GM19023 (cell line): Measurements from ENCODE around the gene PPP1R1B.
"Not testable (repeated sequence)": the region's sequence is repeated elsewhere in the genome, so short reads cannot be mapped to it uniquely, and the experiment has no call there.

ENCODE experiments used
- ATAC-seq: cut with Tn5 transposase; IDR thresholded peaks from one replicate; pipeline ENCODE4 v1.9.1; 2021; ENCODE audit warnings: mild to moderate bottlenecking, moderate library complexity; ENCODE audit not compliant: unreplicated experiment

The PPP1R1B gene

DNA sequence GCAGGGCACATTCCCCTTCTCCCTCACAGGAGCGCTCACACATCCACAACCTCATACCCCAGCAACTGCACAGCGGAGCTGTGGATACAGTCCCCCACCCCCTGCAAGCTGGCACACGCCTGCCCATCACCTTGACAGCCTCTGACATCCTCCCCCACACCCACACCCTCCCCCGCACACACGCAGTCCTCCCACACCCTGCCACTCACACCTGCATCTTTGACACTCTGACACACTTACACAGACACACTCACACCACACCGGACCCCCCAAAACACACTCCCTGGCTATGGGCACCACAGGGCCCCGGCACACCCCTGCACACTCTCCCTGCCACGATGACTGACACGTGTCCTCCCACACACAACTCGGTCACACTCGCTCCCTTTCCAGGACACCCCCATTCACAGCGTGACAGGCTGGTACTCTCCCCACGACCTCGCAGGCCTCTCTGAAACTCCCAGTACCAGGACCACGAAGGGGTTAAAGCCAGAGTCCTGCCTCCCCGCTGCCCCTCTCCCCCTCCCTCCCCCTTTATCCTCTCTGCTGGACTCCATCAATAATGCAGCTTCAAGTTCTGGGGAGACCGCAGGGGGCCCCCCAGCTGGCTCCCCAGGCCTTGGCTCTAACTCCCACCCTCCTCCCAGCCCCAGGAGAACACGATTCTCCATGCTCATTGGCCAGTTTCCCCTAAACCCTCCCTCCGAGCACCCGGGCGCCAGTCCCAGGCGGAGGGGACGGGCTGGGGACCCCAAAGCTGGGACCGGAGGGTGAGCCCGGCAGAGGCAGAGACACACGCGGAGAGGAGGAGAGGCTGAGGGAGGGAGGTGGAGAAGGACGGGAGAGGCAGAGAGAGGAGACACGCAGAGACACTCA lies at the start of gene PPP1R1B:
Gene PPP1R1B (plus strand): TSS at position 782 of the 876 bp plus-strand sequence. CDS start 441 bp downstream, outside the sequence.
- no peak for ATAC-seq

DNA sequence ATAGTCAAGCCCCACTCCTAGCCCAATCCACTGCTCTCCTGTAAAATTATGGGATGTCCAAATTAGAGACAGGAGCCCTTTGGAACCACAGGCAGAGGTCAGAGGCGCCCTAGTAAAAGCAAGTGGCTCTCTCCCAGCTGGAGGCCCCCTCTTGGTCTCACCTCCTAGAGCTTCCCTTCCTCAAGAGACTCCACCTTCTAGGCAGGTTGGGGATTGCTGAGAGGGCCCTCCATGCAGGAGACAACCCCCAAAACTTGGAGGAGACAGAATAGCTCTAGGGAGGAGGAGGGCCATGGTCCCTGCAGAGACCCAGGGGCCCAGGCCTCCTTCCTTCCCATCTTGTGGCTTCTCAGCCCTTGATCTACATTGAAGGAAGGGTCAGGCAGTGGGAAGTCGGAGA lies 48.5 kb upstream of the PPP1R1B start:
- no peak for ATAC-seq

DNA sequence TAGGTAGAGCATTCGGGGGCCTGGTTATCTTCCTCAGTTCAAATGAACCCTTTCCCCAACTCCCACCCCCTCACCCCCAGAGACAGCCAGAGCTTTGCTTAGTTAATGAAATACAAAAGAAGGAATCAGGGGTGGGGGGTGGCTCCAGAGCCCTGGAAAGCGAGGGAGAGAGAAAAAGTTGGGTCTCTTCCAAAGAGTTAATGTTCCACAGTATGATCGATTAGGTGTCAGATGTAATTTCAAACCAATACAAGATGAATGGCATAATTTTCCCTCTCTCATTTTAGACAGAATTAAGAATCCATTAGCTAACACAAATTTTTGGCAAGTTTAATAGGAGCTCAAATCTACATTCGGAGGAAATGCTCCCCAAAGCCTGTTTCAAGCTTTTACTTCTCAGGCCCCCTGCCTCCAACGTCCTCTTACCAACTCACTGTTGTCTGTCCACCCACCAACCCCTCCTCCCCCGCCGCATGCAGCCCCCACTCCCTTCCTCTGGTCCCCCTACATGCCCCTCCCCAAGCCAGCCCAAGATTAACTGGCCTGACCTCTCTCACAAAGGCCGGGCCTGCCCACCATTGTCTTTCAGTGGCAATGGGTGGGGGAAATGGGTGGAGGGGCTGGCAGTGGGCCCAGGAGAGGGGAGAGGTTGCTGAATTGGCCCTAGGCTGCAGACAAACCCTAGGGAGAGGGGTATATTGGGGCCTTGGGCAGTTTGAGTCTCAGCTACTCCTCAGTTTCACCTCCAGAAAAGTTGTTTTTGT lies 47.3 kb upstream of the PPP1R1B start:
- no peak for ATAC-seq

DNA sequence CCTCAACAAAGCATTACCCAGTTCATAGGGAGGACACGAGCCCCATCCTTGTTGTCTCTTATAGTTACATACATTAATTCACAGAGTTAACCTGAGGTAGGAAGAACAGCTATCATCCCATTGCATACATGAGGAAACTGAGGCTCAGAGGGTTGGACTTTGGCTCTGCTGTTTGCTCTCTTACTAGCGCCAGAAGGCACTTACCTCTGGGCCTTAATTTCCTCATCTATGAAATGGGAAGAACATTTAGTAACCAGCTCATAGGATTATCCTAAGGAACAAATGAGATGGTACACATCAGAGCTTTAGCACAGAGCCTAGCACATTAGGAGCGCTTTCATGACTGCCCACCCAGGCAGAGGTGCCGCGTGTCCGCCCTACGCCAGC lies 46.7 kb upstream of the PPP1R1B start:
- ATAC-seq, result no peak

DNA sequence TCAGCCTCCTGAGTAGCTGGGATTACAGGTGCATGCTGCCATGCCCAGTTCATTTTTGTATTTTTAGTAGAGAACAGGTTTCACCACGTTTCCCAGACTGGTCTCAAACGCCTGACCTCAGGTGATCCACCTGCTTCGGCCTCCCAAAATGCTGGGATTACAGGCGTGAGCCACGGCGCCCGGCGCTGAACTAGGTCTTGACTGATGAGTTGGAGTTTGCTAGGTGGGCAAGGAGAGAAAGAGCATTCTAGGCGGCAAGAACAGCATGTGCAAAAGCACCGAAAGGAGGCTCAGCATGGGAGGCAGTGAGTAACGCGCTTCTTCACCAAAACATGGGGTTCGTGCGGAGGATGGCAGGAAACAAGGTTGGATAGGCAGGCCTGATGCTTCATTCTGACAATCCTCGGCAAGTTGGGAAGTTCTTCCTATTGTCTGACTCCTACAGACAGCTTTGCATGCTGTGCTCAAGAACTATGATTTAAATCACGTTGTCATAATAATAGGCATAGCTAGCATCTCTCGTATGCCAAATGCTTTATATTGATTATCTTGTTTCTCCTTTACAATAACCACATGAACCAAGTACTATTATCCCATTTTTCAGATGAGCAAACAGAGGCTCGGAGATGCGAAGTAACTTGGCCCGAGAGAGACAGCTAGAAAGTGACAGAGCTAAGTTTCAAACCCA lies 45.5 kb upstream of the PPP1R1B start:
- ATAC-seq, result no peak

DNA sequence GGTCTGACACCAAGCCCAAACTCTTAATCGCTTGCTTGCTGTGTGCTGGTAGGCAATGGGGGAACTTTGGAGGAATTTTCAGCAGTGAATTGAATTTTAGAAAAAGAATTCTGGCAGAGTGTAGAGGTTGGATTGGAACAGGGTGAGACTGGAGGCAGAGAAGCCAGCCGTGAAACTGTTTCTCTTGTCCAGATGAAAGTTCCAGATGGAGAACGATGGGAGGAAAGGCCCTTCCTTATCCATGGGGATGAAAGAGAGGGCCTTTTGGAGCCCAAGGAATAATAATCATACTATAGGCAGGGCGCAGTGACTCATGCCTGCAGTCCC lies 45.0 kb upstream of the PPP1R1B start:
- ATAC-seq, result no peak

DNA sequence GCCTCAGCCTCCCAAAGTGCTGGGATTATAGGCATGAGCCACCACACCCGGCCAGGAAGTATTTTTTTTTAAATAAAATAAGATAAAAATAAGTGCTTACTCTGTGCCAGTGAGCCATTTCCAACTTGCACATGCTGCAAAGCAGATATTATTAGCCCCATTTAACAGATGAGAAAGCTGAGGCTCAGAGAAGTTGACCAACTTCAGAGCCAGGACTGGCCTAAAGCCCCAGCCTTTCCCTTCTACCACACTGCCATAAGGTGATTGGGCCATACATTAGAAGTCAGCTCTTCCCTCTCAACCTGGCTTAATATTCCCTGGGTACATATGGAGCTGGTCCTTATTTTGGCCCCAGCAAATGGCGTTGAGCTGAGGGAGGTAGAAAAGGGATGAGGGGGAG lies 44.1 kb upstream of the PPP1R1B start:
- ATAC-seq, result no peak

DNA sequence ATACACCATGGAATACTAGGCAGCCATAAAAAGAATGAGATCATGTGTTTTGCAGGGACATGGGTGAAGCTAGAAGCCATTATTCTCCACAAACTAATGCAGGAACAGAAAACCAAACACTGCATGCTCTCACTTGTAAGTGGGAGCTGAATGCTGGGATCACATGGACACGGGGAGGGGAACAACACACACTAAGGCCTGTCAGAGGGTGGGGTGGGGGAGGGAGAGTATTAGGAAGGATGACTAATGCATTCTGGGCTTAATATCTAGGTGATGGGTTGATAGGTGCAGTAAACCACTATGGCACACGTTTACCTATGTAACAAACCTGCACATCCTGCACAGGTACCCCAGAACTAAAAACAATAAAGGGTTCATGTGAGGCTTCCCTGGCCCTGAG lies 36.6 kb upstream of the PPP1R1B start:
- not testable (repeated sequence) for ATAC-seq

DNA sequence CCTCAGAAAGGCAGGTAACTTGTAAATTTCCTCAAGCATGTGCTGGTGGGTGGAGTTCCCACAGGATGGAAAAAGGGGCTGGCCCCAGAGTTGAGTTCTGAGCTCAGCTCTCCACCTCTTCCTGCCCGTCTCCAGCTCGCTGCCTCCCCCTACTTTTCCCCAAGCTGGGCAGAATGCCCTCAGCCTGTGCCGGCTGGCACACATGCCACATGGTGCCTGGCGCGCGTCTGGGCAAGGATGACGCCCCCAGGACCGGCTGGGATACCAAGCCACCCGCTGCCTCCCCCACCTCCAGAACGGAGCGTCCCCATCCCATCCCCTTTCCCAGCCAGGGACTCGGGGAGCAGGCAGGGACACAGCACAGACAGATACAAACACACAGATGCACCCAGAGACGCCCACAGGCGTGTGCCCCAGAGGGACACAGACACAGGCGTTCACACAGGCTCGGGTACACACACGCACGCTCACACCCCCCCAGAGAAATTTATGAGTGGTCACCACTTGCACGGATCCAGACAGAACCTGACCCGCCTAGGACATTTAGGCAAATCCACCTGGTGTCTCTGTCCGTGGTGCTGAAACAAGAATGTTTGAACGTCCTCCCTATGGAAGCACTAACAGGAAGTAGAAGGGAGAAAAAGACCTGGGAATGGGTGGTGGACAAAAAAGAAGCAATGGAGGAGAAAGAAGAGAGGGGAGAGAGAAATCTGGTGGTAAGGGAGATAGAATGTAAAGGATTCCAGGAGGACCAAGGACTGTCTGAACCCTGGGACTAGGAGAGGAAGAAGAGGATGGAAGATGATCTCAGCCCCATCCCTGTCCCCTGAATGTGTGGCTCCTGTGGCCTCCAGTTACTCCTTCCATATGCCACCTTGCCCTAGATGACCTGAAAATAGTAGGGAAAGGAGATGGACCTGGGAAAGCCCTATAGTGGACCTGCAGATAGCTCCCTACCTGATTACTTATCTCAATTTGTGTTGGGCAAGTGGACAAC lies 34.5 kb upstream of the PPP1R1B start:
- ATAC-seq, result no peak

DNA sequence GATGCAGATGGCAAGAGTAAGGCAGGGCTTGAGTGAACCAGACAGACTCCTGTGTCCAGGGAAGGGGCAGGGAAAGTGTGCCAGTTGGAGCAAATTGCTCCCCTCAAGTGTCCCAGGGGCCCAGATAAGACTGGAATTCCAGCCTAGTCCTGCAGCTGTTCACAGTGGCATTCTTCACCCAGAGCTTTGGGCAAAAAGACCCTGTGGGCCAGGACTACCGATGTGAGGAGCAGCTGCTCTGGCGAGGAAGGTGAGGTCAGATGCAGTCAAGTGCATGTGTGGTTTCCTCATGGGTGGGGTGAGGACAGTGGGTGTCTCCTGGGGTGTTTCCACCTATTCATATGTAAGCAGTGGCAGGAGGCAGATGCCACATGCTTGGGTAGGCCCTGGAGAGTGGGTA lies 33.4 kb upstream of the PPP1R1B start:
- ATAC-seq, result no peak

DNA sequence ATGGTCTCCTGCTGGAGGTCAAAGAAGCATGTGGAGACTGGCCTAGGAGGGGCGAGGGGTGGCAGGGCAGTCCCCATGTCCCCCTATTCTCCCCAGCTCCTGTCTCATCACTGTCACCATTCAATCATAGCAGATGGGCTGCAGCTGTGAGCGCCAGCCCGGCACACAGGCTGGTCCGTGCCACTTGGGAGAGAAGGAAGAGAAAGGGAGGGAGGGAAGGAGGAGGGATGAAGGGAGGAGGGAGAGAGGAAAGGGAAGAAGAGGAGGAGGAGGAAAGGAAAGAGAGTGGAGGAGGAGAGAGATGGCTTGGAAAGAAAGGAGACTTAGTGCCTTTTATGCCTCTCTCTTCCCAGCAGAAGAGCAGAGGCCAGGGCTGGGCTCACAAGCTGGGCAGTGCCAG lies 31.5 kb upstream of the PPP1R1B start:
- no peak for ATAC-seq

DNA sequence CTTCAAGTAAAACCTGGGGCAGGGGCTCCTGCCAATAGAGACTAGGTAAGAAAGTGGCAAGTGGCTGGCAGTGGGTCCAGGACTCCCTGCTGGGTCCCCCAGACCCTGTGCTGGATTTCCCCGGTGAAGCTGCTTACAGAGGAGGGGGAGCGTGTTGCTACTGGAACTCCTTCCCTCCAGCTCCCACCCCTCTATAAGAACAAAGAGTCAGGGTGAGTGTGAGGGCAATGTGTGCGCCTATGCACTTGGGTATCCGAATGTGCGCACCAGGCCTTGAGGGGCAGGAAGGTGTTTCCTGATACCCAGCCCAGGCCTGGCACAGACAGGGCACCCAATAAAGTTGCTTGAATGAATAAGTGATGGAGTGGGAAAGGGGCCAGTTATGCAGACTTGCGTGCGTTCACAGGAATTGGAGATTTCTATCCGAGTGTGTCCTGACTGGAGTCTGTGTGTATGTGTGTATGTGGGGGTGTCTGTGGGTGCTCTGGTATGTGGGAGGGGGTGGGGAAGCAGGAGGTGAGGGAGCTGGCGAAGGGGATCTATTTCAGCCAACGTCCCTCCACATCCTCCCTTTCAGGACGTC lies 30.7 kb upstream of the PPP1R1B start:
- no peak for ATAC-seq

DNA sequence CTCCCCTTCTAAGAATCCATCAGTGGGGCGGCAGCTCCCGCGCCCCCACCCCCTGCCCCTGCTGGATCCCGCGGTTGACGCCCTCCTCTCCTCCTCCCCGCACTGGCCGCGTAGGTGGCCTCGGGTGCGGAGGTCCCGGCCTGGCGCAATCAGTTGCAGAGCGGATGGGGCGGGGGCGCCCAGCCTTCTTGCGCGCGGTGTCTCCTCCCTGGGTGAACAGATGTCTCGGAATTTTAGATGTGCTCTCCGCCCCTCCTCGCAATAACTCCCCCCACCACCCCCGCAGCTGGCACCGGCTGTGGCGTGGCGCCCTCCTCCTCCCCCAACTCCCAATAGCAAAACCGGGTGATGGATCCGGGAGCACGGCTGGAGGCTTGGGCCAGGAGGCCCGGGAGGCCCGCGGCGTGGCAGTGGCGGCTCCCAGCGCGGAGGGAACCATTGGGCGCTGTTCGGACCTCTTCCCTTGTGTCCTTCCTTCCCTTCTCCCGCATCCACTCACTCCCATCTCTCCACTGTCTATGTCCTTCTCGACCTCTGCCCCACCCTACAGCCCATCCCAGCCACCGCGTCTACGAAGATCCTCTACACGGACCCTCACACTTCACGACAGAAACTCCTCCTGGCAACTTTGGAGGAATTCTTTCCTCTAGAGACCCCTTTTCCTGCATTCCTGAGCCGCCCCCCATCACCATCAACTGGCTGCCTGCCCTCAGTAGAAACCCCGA lies 30.0 kb upstream of the PPP1R1B start:
- no peak for ATAC-seq

DNA sequence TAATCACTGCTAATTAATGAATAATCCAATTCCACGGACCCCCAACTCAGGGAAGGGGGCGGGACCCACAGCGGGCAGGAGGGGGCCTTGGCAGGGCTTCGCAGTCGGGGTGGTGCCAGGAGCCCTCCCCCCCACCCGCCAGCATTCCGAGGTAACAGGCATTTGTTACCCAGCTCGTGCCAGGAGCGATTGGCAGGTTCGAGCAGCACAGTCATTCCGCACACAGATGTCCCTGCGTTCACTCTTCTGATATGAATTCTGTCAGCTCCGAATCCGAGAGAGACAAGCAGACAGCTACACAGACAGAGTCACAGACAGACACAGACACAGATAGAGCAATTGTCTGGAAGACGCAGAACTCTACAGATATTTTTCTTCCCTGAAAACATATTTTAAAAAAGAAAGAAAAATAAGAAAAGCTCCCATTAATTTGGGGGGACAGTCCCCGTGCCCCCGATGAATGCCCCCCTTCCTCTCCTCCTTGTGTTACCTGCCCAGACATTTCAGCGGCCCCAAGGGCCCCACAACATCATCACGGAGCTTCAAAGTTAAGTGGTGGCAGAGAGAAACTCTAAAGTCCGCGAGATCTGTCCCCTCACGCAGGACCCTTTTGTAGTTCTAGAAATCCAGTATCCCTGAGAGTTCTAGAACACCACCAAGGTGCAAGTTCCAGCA lies 29.2 kb upstream of the PPP1R1B start:
- ATAC-seq, result no peak

DNA sequence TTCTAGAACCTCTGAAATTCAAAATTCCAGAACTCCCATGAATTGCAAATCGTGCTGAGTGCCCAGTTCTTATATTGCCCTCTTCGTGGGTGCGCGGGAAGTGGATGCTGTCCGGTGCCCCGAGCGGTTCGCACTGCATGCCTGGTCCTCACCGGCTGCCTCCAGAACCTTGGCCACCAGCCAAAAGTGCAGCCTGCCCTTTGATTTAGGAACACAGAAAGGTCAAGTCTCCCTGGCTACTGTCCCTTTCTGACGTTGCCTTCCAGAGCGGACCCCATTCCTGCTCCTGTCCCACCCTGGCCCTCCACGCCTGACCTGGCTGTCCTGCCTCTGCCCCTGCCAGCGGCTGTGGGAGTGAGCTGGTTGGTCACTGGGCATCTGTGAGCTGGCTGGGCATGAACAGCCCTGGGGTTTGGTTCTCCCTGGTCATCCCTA lies 28.7 kb upstream of the PPP1R1B start:
- no peak for ATAC-seq

DNA sequence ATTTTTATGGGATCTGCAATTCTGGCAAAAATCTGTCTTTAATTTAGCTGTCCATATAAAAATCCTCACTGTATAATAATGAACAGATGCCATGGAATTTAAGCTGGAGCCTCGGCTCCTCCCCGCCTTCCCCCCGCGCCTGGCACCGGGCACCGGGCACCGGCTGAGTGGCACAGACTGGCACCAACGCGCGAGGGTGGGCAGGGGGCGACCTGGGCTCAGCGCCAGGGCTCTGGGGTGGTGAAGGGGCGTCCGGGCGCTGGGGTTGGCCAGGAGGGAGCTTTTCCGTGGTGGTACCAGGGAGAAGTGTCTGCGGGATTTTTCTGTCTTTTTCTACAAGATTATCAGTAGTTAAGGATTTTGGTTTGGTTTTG lies 28.1 kb upstream of the PPP1R1B start:
- no peak for ATAC-seq

DNA sequence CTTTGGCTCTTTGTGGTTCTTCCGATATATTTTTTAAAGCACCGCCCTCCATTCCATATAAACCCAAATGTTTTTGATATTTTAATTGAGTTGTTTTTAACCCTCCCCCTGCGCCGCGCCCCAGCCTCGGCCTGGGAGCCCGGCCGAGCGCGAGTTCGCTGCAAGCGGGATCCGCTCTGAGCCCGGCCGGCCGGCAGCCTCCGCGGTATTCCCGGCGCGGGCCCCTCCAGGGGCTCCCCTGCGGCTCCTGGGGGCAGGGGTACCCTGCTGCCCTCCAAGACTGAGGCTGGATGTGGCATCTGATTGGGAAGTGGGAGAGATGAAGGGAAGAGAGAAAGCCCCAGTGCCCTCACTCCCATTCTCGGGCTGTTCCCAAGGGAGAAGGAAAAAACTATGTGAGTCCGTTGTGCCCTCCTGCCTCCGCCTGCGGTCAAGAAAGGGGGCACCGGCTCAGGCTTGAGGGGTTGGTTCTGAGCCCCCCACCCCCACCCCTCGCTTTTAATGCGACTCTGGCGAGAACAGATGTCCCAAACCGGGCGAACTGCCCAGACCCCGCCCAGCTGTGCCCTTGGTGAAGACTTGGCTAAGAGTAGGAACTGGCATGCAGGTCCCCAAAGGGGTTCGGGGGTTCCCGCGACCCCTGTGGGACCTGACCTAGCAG lies 27.6 kb upstream of the PPP1R1B start:
- ATAC-seq, result no peak

DNA sequence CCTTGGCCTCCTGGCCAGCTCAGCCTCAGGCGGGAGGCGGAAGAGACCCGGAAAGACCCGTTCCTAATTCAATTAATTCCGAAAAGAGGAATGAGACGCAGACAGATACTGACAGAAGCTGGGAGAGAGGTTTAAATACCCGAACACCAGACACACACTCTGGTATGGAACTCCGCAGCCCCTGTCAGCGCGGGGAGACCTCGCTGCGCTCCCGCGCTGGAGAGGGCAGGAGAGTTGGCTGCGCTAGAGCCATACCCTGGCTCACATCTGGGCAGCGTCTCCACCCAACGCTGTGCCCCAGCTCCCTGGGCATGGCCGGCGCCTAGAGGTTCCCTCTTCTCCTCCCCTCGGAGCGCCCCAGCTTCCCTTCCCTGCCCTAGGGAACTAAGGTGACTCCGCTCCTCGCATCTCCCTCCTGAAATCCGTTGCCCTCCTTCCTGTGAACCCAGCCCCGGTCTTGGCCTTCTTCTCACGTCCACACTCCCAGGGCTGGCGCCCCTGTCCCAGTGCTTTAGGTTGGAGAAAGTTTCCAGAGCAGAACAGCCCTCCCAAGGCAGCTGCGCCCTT lies 27.0 kb upstream of the PPP1R1B start:
- no peak for ATAC-seq
